Bronchial epithelial cell (primary cell): ENCODE results near the gene GPR142. TPM values are rescaled to one million over a fixed set of nuclear protein-coding genes. Genes with fewer than 3 reads are reported as not detected.

Source experiments
- DNase-seq: peaks from one replicate; pipeline ENCODE4 v3.0.0-alpha.2; 2010; ENCODE audit warnings: low read depth
- FAIRE-seq: peaks from 2 replicates; lab custom pipeline; 2011; peaks lifted over from hg19 to GRCh38; lab: Jason Lieb, UNC
- H3K27me3 ChIP-seq: 2 replicates; pipeline ENCODE4 v1.5.1; 2011; ENCODE audit warnings: low read length; ENCODE audit not compliant: control insufficient read depth, insufficient read depth
- H3K36me3 ChIP-seq: 2 replicates; pipeline ENCODE4 v1.5.1; 2011; ENCODE audit warnings: low read length; ENCODE audit not compliant: control insufficient read depth, insufficient read depth
- H3K4me3 ChIP-seq: 2 replicates; pipeline ENCODE4 v1.5.1; 2011; ENCODE audit warnings: mild to moderate bottlenecking, low read depth, low read length, control low read depth
- CTCF ChIP-seq: IDR thresholded peaks from 2 replicates; pipeline ENCODE4 v1.5.1; 2011; ENCODE audit warnings: mild to moderate bottlenecking, moderate library complexity, low read length, control low read depth, inconsistent platforms; ENCODE audit not compliant: insufficient read depth, severe bottlenecking
- total RNA-seq: library from RNA; depleted of rRNA; stranded (reverse); fragments of >200 nt; gene quantifications from 2 replicates; pipeline ENCODE4 v1.2.1, GENCODE V29; 2014

GPR142 gene
- total RNA-seq, 1 donor from 2014 or later: not detected

GRCh38 chr17:74368341-74369081 lies 1.2 kb downstream of the GPR142 start:
- Histone ChIP-seq H3K4me3 (no peak overlapping the region), H3K27me3 (peaks cover 4% of the 10 kb centered on the region)
- no peak for FAIRE-seq

GRCh38 chr17:74369221-74369620 lies 1.9 kb downstream of the GPR142 start:
- Histone ChIP-seq H3K4me3 (no peak overlapping the region), H3K36me3 (no peaks in the 10 kb centered on the region), H3K27me3 (peaks cover 7% of the 10 kb centered on the region)
- FAIRE-seq (no peak), DNase-seq (no peak)
- TF ChIP-seq CTCF: no peak

More at GRCh38 chr17:74368341-74369081, 1.2 kb downstream of the GPR142 start:
- TF ChIP-seq CTCF: peak; percentile 97
- peak; percentile 44 for DNase-seq
- H3K36me3 ChIP-seq: no peaks in the 10 kb centered on the region

- Histone ChIP-seq H3K36me3 (no peaks in the 10 kb centered on the region), H3K4me3 (no peak overlapping the region), H3K27me3 (peaks cover 7% of the 10 kb centered on the region)
- no peak for TF ChIP-seq CTCF
- no peak for DNase-seq
- FAIRE-seq: no peak
Observed at GRCh38 chr17:74369665-74370490, 2.6 kb downstream of the GPR142 start.

- no peak for DNase-seq
- no peak for TF ChIP-seq CTCF
- peaks cover 7% of the 10 kb centered on the region for H3K27me3 ChIP-seq
- H3K4me3 ChIP-seq: no peak overlapping the region
- FAIRE-seq: no peak
- no peaks in the 10 kb centered on the region for H3K36me3 ChIP-seq
Observed at GRCh38 chr17:74371653-74372147, 4.4 kb downstream of the GPR142 start.

GRCh38 chr17:74372426-74372825 lies 5.1 kb downstream of the GPR142 start:
- Histone ChIP-seq H3K27me3 (peaks cover 6% of the 10 kb centered on the region), H3K36me3 (no peaks in the 10 kb centered on the region), H3K4me3 (no peak overlapping the region)
- no peak for DNase-seq
- FAIRE-seq: no peak
- TF ChIP-seq CTCF: no peak
